HG02588 (cell line): Measurements from ENCODE around the gene IL20.

Experiments
- ATAC-seq: cut with Tn5 transposase; IDR thresholded peaks from one replicate; pipeline ENCODE4 v1.9.1; 2021; ENCODE audit warnings: mild to moderate bottlenecking, moderate library complexity; ENCODE audit not compliant: unreplicated experiment

The IL20 gene

GRCh38 chr1:206873603-206874188 is 8.3 kb downstream of the IL20 start:
- no peak for ATAC-seq

- no peak for ATAC-seq
These were observed 10.4 kb downstream of the IL20 start for GRCh38 chr1:206875752-206876377.

GRCh38 chr1:206878456-206878855 is 13.0 kb downstream of the IL20 start:
- no peak for ATAC-seq

- ATAC-seq = no peak
These were observed 14.9 kb downstream of the IL20 start for GRCh38 chr1:206880314-206880713.

GRCh38 chr1:206882555-206882954 is 17.1 kb downstream of the IL20 start:
- ATAC-seq = no peak

GRCh38 chr1:206883160-206883559 is 17.7 kb downstream of the IL20 start:
- no peak for ATAC-seq

- no peak for ATAC-seq
These were observed 18.5 kb downstream of the IL20 start for GRCh38 chr1:206883876-206884275.

GRCh38 chr1:206885341-206886060 is 20.1 kb downstream of the IL20 start:
- ATAC-seq = no peak

- ATAC-seq = no peak
These were observed 21.4 kb downstream of the IL20 start for GRCh38 chr1:206886831-206887230.

GRCh38 chr1:206887701-206888100 is 22.3 kb downstream of the IL20 start:
- no peak for ATAC-seq

- ATAC-seq = no peak
These were observed 25.0 kb downstream of the IL20 start for GRCh38 chr1:206890125-206891060.

GRCh38 chr1:206891412-206891811 is 26.0 kb downstream of the IL20 start:
- no peak for ATAC-seq

GRCh38 chr1:206892351-206892984 is 27.0 kb downstream of the IL20 start:
- no peak for ATAC-seq

- ATAC-seq = no peak
These were observed 28.0 kb downstream of the IL20 start for GRCh38 chr1:206893380-206893779.

- ATAC-seq = no peak
These were observed 29.9 kb downstream of the IL20 start for GRCh38 chr1:206895325-206895724.

GRCh38 chr1:206895837-206896242 is 30.4 kb downstream of the IL20 start:
- ATAC-seq = no peak

- no peak for ATAC-seq
These were observed 30.8 kb downstream of the IL20 start for GRCh38 chr1:206896261-206896660.

- ATAC-seq = no peak
These were observed 31.8 kb downstream of the IL20 start, which contains the start of gene IL24 for GRCh38 chr1:206897175-206897574. TSS of gene IL24 (plus strand) at chr1:206897443. CDS start at chr1:206897833, 390 bp downstream.

GRCh38 chr1:206898089-206898914 is 32.9 kb downstream of the IL20 start:
- ATAC-seq = no peak
